HG02798 (cell line): ENCODE measurements around the gene KRTAP19-3.
"Not testable (repeated sequence)": the region's sequence is repeated elsewhere in the genome, so short reads cannot be mapped to it uniquely, and the experiment has no call there.

Experiments used
- ATAC-seq: cut with Tn5 transposase; IDR thresholded peaks from one replicate; pipeline ENCODE4 v1.9.1; 2021; ENCODE audit warnings: mild to moderate bottlenecking; ENCODE audit not compliant: unreplicated experiment, poor library complexity

KRTAP19-3 gene

DNA sequence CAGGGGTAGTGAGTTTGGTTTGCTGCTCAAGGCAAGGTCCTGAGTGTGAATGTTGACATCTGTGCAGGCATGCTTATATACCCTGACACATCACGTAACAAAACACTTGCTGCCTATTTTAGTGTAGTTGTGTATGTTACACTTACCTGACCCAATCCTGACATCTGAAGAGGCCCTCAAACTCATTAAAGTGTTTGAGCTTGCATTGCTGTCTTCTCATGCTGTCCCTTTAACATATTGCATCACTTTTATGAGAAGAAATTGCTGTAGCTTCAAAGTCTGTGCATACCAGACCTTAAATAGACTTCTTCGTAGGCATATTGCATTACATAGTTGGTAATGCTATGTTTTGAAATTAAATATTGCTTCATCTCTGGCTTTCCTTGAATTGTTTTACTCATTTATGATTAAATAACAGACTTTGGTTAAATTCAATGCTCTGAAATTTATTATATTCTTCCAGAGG is at the start of gene KRTAP19-3:
KRTAP19-3 (minus strand) TSS at position 51 of the 466 bp plus-strand sequence. CDS start 56 bp downstream, outside the sequence.
- ATAC-seq: no peak

DNA sequence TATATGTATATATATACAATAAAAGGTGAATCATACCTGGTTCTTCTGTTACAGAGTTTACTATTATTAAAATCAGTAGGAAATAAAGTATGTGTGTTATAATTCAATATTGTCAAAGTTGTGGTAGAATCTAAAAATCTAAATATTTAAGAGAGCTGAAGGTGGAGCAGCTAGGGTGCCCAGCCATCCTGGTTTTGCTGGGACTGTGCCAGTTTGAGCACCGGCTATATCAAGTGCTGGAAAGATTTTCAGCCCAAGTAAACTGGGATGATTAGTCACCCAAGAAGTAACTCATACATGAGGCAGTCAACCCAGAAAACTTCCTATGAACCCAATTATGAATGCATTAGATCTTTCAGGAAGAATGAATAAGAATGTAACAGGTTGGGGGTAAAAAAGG is 27.1 kb upstream of the KRTAP19-3 start:
- ATAC-seq: no peak

DNA sequence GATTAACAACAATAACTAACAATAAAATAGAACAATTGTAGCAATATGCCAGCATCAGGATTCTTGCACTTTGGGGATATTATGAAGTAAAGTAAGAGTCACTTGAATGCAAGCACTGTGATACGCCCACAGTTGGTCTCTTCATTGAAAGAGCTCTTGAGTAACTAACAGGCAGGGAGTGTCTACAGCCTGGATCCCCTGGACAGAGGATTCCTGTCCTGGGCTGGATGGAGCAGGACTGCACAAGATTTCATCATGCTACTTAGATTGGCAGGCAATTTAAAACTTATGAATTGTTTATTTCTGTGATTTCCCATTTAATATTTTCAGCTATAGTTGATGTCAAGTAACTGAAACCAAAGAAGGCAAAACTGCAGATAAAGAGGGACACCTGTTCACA is 23.9 kb upstream of the KRTAP19-3 start:
- no peak for ATAC-seq

DNA sequence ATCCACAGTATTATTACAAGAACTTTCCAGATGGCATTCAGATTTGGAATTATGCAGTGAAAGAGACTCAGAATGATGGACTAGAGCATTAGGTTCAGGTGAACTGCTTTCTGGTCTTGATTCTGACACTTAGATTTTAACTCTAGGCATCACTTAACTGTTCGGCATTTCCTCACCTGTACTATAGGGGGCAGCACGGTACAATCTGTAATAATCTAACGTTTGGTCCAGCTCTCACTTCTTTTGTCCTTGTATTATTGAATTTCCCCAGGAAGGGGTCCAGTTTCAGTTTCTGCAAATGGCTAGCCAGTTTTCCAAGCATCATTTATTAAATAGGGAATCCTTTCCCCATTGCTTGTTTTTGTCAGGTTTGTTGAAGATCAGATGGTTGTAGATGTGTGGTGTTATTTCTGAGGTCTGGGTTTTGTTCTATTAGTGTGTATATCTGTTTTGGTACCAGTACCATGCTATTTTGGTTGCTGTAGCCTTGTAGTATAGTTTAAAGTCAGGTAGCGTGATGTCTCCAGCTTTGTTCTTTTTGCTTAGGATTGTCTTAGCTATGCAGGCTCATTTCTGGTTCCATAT is 13.9 kb upstream of the KRTAP19-3 start:
- ATAC-seq: not testable (repeated sequence)

DNA sequence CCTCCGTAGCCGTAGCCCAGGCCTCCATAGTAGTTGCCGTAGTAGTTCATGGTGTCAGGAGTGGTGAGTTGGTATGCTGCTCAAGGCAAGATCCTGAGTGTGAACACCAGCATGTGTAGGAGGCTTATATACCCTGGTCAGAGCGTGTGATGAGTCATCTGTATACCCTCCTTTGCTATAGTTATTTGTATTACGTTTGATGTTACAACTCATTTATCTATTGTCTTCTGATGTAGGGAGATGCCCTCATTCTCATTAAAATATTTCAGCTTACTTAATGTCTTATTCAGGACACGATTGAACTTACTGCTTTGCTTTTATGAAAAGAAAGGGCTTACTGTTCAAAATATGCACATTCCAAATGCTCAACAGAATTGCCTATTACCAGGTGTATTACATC is 10.2 kb upstream of the KRTAP19-3 start, which contains the start of gene KRTAP19-5:
KRTAP19-5 (minus strand) TSS at position 101 of the 400 bp plus-strand sequence; CDS start at position 50, 51 bp downstream.
- no peak for ATAC-seq

DNA sequence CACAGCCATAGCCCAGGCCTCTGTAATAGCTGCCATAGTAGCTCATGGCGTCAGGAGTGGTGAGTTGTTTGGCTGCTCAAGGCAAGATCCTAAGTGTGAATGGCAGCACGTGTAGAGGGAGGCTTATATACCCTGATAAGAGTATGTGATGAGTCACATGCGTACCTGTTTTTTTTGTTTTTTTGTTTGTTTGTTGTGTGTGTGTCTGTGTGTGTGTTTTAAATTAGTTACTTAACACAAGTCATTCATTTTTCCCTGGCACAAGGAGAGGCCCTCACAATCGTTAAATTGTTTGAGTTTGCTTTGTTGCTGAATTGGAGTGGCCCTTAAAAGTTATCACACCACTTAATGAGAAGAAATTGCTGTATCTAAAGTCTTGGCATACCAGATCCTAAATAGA is 5.3 kb upstream of the KRTAP19-3 start, which contains the start of gene KRTAP19-4:
KRTAP19-4 (minus strand) TSS at position 101 of the 400 bp plus-strand sequence; CDS start at position 46, 55 bp downstream.
- no peak for ATAC-seq

DNA sequence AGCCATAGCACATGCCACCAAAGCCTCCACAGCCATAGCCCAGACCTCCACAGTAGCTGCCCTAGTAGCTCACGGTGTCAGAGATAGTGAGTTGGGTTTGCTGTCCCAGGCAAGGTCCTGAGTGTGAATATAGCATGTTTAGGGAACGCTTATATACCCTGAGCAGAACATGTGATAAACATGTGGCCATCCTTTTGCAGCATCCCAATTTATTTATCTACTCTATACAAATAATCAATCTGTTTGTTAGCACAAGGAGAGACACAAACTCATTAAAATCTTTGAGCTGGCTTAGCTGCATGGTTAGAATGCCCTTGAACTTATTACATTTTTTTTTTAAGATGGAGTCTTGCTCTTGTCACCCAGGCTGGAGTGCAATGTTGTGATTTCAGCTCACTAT is 4.5 kb downstream of the KRTAP19-3 start, which contains the start of gene KRTAP19-2:
KRTAP19-2 (minus strand) TSS at position 101 of the 400 bp plus-strand sequence; CDS start at position 13, 88 bp downstream.
- no peak for ATAC-seq

DNA sequence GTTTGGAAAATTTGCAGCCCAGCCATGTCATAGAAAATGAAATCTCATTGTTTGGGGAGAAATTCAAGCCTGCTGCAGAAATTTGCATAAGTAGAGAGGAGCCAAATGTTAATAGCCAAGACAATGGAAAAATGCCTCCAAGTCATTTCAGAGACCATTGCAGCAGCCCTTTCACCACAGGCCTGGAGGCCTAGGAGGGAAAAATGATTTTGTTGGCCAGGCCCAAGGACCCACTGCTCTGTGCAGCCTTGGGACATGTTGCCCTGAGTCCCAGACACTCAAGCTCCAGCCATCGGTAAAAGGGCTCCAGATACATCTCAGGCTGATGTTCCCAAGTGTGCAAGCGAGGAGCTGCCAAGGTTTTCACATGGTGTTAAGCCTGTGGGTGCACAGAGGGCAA is 5.6 kb downstream of the KRTAP19-3 start:
- ATAC-seq: no peak

DNA sequence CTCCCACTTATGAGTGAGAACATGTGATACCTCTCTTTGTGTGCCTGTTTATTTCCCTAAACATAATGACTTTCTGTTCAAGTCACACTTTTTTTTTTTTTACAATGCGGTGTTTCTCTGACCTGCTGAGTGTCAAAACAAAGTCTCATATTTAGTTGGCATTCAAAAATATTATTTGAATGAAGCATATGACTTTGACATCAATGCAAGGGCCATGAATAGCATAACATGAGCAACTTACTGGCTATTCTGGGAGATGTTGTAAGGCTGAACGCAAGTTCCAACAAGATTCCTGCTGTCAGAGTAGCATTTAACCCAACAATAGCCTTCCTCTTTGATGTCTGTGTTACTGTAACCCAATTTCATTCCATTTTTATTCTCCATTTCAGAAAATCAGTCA is 9.7 kb downstream of the KRTAP19-3 start:
- no peak for ATAC-seq

DNA sequence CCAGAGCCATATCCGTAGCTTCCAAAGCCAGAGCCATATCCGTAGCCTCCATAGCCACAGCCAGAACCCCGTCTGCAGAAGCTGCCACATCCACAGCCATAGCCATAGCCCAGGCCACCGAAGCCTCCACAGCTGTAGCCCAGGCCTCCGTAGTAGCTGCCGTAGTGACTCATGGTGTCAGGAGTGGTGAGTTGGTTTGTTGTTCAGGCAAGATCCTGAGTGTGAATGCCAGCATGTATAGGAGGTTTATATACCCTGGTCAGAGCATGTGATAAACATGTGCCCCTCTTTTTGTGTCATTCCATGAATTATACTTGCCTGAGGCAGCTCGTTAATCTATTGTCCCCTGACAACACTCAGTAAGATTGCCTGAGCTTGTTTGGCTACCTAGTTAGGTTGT is 11.7 kb downstream of the KRTAP19-3 start, which contains the start of gene KRTAP19-1:
KRTAP19-1 (minus strand) TSS at position 223 of the 400 bp plus-strand sequence; CDS start at position 173, 50 bp downstream.
- ATAC-seq: no peak

DNA sequence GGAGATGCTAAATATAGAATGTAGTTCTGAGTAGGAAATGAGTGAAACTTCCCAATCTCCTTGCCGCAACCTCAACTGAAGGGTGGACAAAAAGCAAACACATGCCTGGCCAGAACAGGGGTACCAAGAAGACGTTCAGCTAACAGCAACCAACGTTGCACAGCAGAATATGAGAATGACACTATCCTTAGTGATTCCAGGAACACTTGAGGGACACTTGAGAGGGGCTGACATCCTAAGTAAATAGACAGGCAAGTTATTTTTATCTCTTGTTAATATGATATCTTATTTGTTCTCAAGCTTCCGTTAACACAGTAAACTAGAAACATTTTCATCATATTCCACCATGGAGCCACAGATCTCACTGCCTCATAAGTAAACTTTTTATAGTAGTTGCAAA is 12.6 kb downstream of the KRTAP19-3 start:
- ATAC-seq: no peak

DNA sequence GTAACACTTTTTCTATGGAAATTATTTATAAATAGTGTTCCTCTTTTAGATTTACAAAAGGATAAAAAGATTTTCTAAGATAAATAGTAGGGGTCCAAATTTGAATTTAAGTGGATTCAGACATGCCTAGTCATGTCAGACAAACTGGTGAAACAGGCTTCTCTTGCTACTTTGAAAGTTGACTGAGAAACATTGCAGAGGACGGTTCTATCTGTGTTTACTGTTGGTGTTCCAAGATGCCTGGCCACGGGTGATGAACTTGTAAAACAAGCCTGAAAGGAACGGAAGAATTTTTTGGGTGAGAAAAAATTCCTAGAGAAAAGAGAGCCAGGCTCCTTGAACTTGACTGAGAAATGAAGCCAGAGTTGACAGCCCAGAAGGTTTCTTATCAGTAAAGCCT is 13.8 kb downstream of the KRTAP19-3 start:
- ATAC-seq: no peak

DNA sequence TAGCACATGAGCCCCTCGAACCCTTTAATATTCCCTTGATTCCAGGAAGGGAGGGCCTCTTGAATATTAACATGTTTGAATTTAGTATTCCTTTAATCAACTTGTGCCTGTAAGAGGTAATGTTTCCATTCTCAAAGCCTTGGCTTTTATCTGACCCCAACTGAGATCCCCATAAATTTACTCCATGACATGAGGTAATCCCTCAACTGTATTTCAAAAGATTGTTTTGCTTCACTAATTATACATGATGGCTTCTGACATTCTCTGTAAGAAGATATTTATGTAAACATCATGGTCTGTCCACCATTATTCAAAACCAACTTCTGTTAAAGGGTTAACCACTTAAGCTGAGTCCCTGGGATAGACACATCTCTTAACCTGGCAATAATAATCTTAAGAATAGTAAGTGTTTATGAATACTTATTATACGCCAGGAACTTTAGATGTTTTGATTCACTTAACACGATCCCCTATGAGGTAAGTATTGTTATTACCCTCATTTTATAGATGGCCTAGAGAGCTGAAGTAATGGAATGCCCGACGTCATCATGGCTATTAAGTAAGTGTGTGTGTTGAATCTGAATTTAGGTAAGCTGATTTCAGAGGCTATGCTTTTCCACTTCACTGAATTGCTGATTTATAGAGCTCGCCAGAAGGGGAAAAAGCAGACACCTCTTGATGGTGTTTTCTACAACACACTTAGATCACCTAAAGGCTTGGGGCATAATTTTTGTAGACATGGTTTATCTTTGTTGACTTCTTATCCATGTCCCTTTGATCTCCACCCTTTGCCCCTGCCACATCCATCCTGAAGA is 22.7 kb downstream of the KRTAP19-3 start:
- ATAC-seq: no peak

DNA sequence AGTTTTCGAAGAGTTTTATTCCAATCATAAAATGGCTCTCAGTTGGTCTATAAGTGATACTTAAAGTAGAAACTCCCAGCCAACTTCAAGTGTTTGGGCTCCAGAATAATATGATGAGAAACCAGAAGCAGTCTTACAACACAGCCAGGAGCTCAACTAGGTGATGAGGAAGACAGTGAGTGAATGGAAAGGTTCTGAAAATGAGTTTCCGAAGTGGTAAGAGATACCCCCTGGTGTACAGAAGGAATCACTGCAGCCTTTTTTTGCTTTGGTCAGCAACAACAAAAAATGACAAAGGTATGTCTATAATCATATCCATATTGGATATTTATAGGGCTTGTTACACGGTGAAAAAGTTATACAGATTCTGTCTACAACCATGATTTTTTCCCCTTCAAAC is 28.1 kb downstream of the KRTAP19-3 start:
- ATAC-seq: no peak

DNA sequence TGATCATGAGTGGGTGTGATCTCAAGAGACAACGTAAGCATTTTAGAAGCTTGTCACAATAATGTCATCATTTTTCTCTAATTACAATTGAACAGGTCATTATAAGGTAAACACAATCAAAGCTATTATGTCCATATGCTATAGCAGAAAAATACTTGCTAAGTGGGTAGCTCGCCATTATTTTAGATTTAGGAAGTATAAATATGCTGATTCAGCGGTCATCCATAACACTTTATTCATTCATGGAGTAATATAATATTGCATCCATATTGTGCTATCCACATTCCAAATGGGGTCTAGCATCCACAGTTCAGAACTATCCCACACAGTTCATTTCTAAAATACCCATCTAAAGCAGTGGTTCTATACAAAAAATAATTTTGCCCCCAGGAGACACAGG is 43.3 kb downstream of the KRTAP19-3 start:
- no peak for ATAC-seq

DNA sequence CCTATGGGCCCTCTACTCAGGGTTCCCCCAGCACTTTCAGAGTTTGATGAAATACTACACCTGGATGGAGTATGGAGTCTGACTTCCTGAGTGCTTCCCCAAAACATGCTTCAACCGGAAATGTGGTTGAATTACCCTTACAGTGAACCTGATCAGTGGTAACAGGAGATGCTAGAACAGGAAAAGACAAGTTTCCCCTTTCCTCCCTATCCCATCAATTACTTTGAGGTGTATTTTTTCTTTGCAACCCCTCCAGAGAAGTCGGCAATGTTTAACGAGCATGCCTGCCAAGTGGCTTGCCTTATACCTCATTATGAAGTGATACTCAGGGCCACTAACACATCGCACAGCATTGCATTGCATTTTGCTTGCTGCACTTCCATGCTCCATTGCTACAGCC is 44.8 kb downstream of the KRTAP19-3 start:
- no peak for ATAC-seq

DNA sequence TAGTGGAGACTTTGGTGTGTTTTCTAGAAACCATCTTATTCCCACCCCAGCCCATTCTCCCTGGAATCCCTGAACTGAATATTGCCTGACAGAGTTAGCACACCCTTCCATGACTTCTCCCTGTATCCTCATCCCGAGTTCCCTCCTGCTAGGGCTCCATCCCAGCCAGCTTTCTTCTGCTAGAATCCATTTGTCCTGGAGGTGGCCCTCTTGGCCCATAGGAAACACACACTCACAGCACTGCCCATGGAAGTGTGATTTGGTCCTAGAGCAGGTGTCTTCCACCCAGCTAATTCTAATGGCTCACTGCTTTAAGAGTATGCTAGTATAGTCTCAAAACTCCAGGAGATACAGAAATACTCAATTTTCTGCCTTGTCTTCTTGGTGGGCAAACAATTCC is 47.6 kb downstream of the KRTAP19-3 start:
- ATAC-seq: no peak

DNA sequence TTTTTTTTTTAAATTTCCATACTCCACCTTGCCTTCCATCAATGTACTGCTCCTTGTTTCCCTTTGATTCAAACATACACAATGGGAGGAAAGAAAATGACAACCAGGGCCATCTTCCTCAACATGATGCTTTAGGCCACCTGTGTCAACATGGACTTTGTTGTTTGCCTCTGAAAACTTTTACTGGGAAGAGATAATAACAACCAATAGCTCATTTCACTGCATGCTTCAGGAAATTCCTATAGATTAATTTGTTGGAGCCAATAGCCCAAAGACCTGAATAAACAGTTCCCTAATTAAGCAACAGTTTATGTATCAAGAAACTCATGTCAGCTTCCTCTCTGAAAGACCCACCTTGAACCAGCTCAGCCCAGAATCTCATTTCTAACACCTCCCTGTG is 48.6 kb downstream of the KRTAP19-3 start:
- no peak for ATAC-seq
